ENCODE data around the gene SORL1. TPM values are rescaled to one million over a fixed set of nuclear protein-coding genes. Genes with fewer than 3 reads are reported as not detected.

SORL1 gene
- total RNA-seq, 1 experiment from 2014 or later = 68.3 TPM

DNA sequence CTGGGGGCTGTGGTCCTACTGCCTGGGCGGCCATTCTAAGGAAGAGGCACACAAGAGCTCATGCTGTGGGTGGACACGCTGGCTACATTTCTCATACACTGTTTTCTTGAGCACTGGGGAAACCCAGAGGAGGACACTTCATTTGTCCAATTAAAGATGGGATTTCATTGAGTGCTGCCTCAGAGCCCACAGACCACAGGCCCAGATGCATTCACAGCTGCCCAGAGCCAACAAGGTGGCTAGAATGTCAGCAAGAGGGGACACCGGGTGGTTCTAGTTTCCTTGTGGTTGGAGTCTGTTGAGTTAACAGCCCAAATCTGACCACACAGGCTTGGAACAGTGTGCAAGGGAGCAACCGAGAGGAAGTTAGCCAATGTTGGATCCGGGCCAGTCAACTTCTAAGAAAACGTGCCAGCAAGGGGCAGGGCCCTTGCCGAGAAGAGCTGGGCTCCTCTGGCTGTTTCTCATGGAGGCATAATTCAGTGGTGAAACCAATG is 35.0 kb upstream of the SORL1 start:
- Histone ChIP-seq H2BK15ac (ENCODE audit: low read depth, low read length) (no peak overlapping the region), H3K79me1 (ENCODE audit: insufficient read depth, low read depth, low read length, poor library complexity, severe bottlenecking) (no peaks in the 10 kb centered on the region), H4K20me1 (ENCODE audit: control insufficient read depth, insufficient read depth, insufficient read length) (no peaks in the 10 kb centered on the region), H2BK12ac (ENCODE audit: insufficient read length, low read depth, low read length) (no peak overlapping the region), H3K4me1 (ENCODE audit: insufficient read depth, low read length) (0 out of 2 replicates have a peak, but pooled peaks cover 4% of the 10 kb centered on the region), H2BK120ac (ENCODE audit: low read depth, low read length, poor library complexity, severe bottlenecking) (no peak overlapping the region), H4K91ac (ENCODE audit: insufficient read length, low read depth, low read length) (no peak overlapping the region), H4K8ac (replicated peaks; ENCODE audit: insufficient read length, low read depth, low read length) (no peak overlapping the region), H3K14ac (ENCODE audit: insufficient read depth, low read length) (no peak overlapping the region), H3K27ac (ENCODE audit: insufficient read length, low read depth, low read length) (no peak overlapping the region), H3K56ac (ENCODE audit: insufficient read length, low read depth, low read length) (no peak overlapping the region), H3K4ac (ENCODE audit: low read depth, low read length) (no peak overlapping the region), H3K18ac (ENCODE audit: insufficient read length, low read depth, low read length) (no peak overlapping the region), H2AK5ac (ENCODE audit: insufficient read length, low read length) (no peak overlapping the region), H3K23ac (ENCODE audit: insufficient read length, low read depth, low read length) (no peak overlapping the region), H3K23me2 (ENCODE audit: insufficient read length, low read depth, low read length, poor library complexity, severe bottlenecking) (no peaks in the 10 kb centered on the region), H2AFZ (ENCODE audit: low read length) (no peak overlapping the region), H3K79me2 (ENCODE audit: insufficient read depth, low read length) (no peaks in the 10 kb centered on the region), H2BK5ac (ENCODE audit: insufficient read length, low read length) (no peak overlapping the region), H3K27me3 (ENCODE audit: insufficient read depth, low read length) (no peaks in the 10 kb centered on the region), H3K9me3 (ENCODE audit: control insufficient read depth, low read depth, low read length) (no peaks in the 10 kb centered on the region), H3T11ph (ENCODE audit: low read length) (no peak overlapping the region), H2BK20ac (ENCODE audit: low read depth, low read length, poor library complexity, severe bottlenecking) (no peak overlapping the region), H3K4me2 (ENCODE audit: insufficient read depth, insufficient read length, low read length) (no peak overlapping the region), H4K5ac (ENCODE audit: insufficient read length, low read depth, low read length) (no peak overlapping the region), H3K9ac (ENCODE audit: extremely low read depth, insufficient read length, low read length) (no peak overlapping the region)
- Mint-ChIP-seq H3K36me3 (ENCODE audit: insufficient read depth in 1 of 3, low read depth in 3 of 3) (no peaks in the 10 kb centered on the region; a peak in 1 of 7 replicates), H3K4me1 (peaks cover 14 to 20% of the 10 kb centered on the region in 2 experiments), H3K9me3 (no peaks in the 10 kb centered on the region; a peak in 1 of 5 replicates), H3K4me3 (no peak overlapping the region), H3K27me3 (ENCODE audit: low read depth) (no peaks in the 10 kb centered on the region), H3K27ac (0 out of 7 replicates have a peak overlapping the region, but pooled peaks of 1 of the 3 experiments have one; percentile 38)
- no CpG with 5 or more reads among the region's 7 CpGs for WGBS (ENCODE audit: extremely low coverage, insufficient read length, low lambda C conversion rate)
- no peak for DNase-seq
- TF ChIP-seq, protein P1, sequence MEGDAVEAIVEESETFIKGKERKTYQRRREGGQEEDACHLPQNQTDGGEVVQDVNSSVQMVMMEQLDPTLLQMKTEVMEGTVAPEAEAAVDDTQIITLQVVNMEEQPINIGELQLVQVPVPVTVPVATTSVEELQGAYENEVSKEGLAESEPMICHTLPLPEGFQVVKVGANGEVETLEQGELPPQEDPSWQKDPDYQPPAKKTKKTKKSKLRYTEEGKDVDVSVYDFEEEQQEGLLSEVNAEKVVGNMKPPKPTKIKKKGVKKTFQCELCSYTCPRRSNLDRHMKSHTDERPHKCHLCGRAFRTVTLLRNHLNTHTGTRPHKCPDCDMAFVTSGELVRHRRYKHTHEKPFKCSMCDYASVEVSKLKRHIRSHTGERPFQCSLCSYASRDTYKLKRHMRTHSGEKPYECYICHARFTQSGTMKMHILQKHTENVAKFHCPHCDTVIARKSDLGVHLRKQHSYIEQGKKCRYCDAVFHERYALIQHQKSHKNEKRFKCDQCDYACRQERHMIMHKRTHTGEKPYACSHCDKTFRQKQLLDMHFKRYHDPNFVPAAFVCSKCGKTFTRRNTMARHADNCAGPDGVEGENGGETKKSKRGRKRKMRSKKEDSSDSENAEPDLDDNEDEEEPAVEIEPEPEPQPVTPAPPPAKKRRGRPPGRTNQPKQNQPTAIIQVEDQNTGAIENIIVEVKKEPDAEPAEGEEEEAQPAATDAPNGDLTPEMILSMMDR (conservative IDR thresholded peaks at IDR 0.05) = no peak

Data from H9 (cell line).